Fibroblast of lung (primary cell): Measurements from ENCODE around the gene CACNB2. TPM values are rescaled to one million over a fixed set of nuclear protein-coding genes. Genes with fewer than 3 reads are reported as not detected.

Experiments
- DNase-seq, 2 donors: peaks; one replicate each; pipeline versions ENCODE4 v3.0.0 to v3.0.0-alpha.2; 2010; ENCODE audit warnings: low read depth in 2 of 2
- H2AFZ ChIP-seq: 2 replicates; pipeline ENCODE4 v1.5.1; 2012; ENCODE audit warnings: low read length, control low read depth, inconsistent platforms
- H3K27ac ChIP-seq: 2 replicates; pipeline ENCODE4 v1.5.1; 2011; ENCODE audit warnings: low read length, control low read depth; ENCODE audit not compliant: insufficient read depth
- H3K27me3 ChIP-seq: 2 replicates; pipeline ENCODE4 v1.5.1; 2011; ENCODE audit warnings: mild to moderate bottlenecking, low read length; ENCODE audit not compliant: control insufficient read depth, insufficient read depth
- H3K36me3 ChIP-seq: 2 replicates; pipeline ENCODE4 v1.5.1; 2011; ENCODE audit warnings: low read length; ENCODE audit not compliant: control insufficient read depth, insufficient read depth
- H3K4me1 ChIP-seq: 2 replicates; pipeline ENCODE4 v1.5.1; 2011; ENCODE audit warnings: low read length; ENCODE audit not compliant: control insufficient read depth, insufficient read depth; ENCODE audit errors: extremely low read depth
- H3K4me2 ChIP-seq: 2 replicates; pipeline ENCODE4 v1.5.1; 2011; ENCODE audit warnings: low read length, control low read depth; ENCODE audit not compliant: insufficient read depth; ENCODE audit errors: extremely low read depth
- H3K4me3 ChIP-seq, 4 experiments: fragments of 200-600 bp in 1 of 4; sonication (generic) in 1 of 4; replicated peaks in 1 of 4; 2 replicates each; pipeline ENCODE4 v1.5.1; 2011 to 2016; ENCODE audit warnings: low read length in 4 of 4, low read depth in 3 of 4, mild to moderate bottlenecking in 3 of 4, control low read depth in 2 of 4, inconsistent platforms in 1 of 4, mixed read lengths in 1 of 4; ENCODE audit not compliant: insufficient read depth in 1 of 4; ENCODE audit errors: control extremely low read depth in 1 of 4
- H3K79me2 ChIP-seq: 2 replicates; pipeline ENCODE4 v1.5.1; 2012; ENCODE audit warnings: mild to moderate bottlenecking, low read length, inconsistent platforms; ENCODE audit not compliant: control insufficient read depth, insufficient read depth
- H3K9ac ChIP-seq: 2 replicates; pipeline ENCODE4 v1.5.1; 2011; ENCODE audit warnings: mild to moderate bottlenecking, low read length, control low read depth; ENCODE audit not compliant: insufficient read depth
- H3K9me3 ChIP-seq: 2 replicates; pipeline ENCODE4 v1.5.1; 2012; ENCODE audit warnings: low read depth, low read length; ENCODE audit not compliant: control insufficient read depth, insufficient read depth
- H4K20me1 ChIP-seq: 2 replicates; pipeline ENCODE4 v1.5.1; 2011; ENCODE audit warnings: low read length; ENCODE audit not compliant: control insufficient read depth, insufficient read depth; ENCODE audit errors: extremely low read depth
- CTCF ChIP-seq, 2 donors: IDR thresholded peaks in 1 of 2; conservative IDR thresholded peaks in 1 of 2; 1 replicate in 1 of 2; 2 replicates in 1 of 2; pipeline ENCODE4 v1.5.1; 2011 to 2012; ENCODE audit warnings: low read length in 2 of 2, control low read depth in 1 of 2, inconsistent platforms in 1 of 2, low read depth in 1 of 2, mild to moderate bottlenecking in 1 of 2
- EZH2 ChIP-seq: IDR thresholded peaks from 2 replicates; pipeline ENCODE4 v1.5.1; 2012; ENCODE audit warnings: low read length, control low read depth, mild to moderate bottlenecking; ENCODE audit errors: missing control alignments
- polyA plus RNA-seq, 2 donors: library from polyadenylated mRNA; depleted of rRNA in 1 of 2; stranded (reverse) in 1 of 2; unstranded in 1 of 2; fragments of >200 nt; gene quantifications; 2 replicates each; pipeline ENCODE4 v1.2.1, GENCODE V29; 2011 to 2012; ENCODE audit warnings: missing spikeins in 1 of 2
- total RNA-seq: library from RNA; depleted of rRNA; stranded (reverse); fragments of >200 nt; gene quantifications from 2 replicates; pipeline ENCODE4 v1.2.1, GENCODE V29; 2014

The CACNB2 gene
- total and polyA plus RNA-seq, 2 donors (not counting 1 experiment from before 2014, with no cell fraction given), result 0.66 to 0.70 TPM

- Histone ChIP-seq H3K4me3 (no peak overlapping the region), H3K36me3 (no peaks in the 10 kb centered on the region), H3K79me2 (no peaks in the 10 kb centered on the region), H4K20me1 (no peaks in the 10 kb centered on the region), H3K9ac (no peak overlapping the region), H2AFZ (no peak overlapping the region), H3K9me3 (no peaks in the 10 kb centered on the region), H3K27ac (no peak overlapping the region), H3K4me1 (no peaks in the 10 kb centered on the region), H3K4me2 (no peak overlapping the region), H3K27me3 (no peaks in the 10 kb centered on the region)
- TF ChIP-seq CTCF (conservative IDR thresholded peaks at IDR 0.05 in 1 of 2, IDR thresholded peaks at IDR 0.05 in 1 of 2; ENCODE audit: low read depth in 1 of 2, low read length in 2 of 2) (no peak), EZH2 (no peak)
- no peak for DNase-seq
Observed at GRCh38 chr10:18134921-18135320, 5.3 kb upstream of the CACNB2 start.

DNA sequence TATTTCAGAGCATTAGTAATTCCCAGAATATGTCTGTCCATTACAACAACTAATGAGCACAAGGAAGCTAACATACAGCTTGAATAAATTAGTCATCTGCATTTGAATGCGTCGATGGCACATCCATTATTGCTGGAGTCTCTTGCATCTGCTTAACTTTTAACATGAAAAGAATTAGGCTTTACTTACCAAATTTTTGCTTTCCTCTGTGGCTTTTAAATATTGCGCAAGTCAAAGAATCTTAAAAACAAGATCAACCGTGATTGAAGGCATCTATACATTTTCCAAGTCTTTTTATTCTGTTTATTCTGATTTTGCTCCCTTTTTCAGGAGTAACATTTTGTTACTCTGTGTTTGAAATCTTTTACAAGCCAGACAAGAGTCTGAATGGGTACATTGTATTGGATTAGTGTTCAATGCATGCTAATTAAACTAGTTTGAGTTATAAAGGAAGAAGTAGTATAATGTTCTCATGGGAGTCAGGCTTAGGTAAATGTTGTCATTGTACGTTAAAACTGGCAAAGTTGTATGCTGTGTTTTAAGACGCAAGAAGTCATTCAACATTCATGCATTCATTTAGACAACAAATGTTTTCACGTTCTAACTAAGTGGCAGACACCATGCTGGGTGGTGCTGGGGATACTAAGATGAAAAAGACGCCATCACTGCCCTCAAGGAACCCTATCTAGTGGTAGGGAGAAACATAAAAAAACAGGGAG is 4.0 kb upstream of the CACNB2 start:
- Histone ChIP-seq H3K4me2 (no peak overlapping the region), H2AFZ (no peak overlapping the region), H3K27me3 (peaks cover 2% of the 10 kb centered on the region), H4K20me1 (no peaks in the 10 kb centered on the region), H3K4me1 (no peaks in the 10 kb centered on the region), H3K27ac (no peak overlapping the region), H3K4me3 (no peak overlapping the region), H3K9me3 (no peaks in the 10 kb centered on the region), H3K36me3 (no peaks in the 10 kb centered on the region), H3K9ac (no peak overlapping the region), H3K79me2 (no peaks in the 10 kb centered on the region)
- peak in 1 of 2 donors; percentile 56 for DNase-seq
- TF ChIP-seq CTCF (conservative IDR thresholded peaks at IDR 0.05 in 1 of 2, IDR thresholded peaks at IDR 0.05 in 1 of 2; ENCODE audit: low read depth in 1 of 2, low read length in 2 of 2) (no peak), EZH2 (no peak)

GRCh38 chr10:18137111-18137510 is 3.1 kb upstream of the CACNB2 start:
- H3K79me2 ChIP-seq, result no peaks in the 10 kb centered on the region
- no peak overlapping the region for H3K27ac ChIP-seq
- peaks cover 5% of the 10 kb centered on the region for H3K27me3 ChIP-seq
- no peak overlapping the region for H2AFZ ChIP-seq
- H4K20me1 ChIP-seq, result no peaks in the 10 kb centered on the region
- H3K4me2 ChIP-seq, result no peak overlapping the region
- H3K9me3 ChIP-seq, result no peaks in the 10 kb centered on the region
- H3K9ac ChIP-seq, result no peak overlapping the region
- DNase-seq, result no peak
- no peak overlapping the region for H3K4me3 ChIP-seq
- TF ChIP-seq CTCF (conservative IDR thresholded peaks at IDR 0.05 in 1 of 2, IDR thresholded peaks at IDR 0.05 in 1 of 2; ENCODE audit: low read depth in 1 of 2, low read length in 2 of 2), result no peak
- TF ChIP-seq EZH2, result no peak
- peaks cover 2% of the 10 kb centered on the region for H3K4me1 ChIP-seq
- H3K36me3 ChIP-seq, result no peaks in the 10 kb centered on the region
